ENCODE measurements around the gene SF3A2. TPM values are rescaled to one million over a fixed set of nuclear protein-coding genes. Genes with fewer than 3 reads are reported as not detected.
A peak's percentile ranks its signal among the peaks of the same experiment; 100 is the strongest.

The SF3A2 gene
- total and polyA plus RNA-seq, 2 donors (not counting 3 experiments of a cell fraction or from before 2014, with no cell fraction given): 21.5 to 164 TPM

DNA sequence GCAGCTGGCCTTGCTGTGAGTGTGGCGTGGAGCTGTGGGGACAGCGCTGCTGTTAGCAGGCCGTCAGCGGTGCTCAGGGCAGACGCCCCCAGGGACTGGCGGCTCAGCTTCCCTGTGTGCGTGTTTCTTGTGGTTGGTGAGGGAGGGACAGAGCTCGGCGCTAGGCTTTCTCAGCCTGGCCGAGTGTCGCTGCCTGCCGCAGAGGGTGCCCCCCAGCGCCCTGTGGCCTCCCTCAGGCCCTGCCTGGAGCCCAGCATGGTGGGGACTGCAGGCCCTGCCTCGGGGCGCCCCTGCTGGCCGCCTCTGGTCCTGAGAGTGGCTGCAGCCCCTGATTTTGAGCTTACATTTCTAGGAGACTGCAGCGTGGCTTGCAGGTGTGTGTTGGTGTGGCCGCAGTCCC, 37.4 kb upstream of the SF3A2 start:
- H3K4me2 ChIP-seq (ENCODE audit: insufficient read depth, low read length): no peak overlapping the region
- BruUV-seq (replicated peaks): no TSS peak
- TF ChIP-seq CTCF (IDR thresholded peaks at IDR 0.05; ENCODE audit: extremely low read depth in 1 of 2, insufficient read depth in 1 of 2, low read depth in 1 of 2, low read length in 2 of 2): peak; percentile 21 to 38
- no peak for TF ChIP-seq GATA2 (IDR thresholded peaks at IDR 0.05; ENCODE audit: insufficient read depth, insufficient read length, low read depth, low read length)
- TF ChIP-seq POLR2AphosphoS5 (IDR thresholded peaks at IDR 0.05; ENCODE audit: insufficient read depth, low read depth, low read length): no peak
- TF ChIP-seq EZH2 (IDR thresholded peaks at IDR 0.05; ENCODE audit: borderline replicate concordance, low read depth, low read length, severe bottlenecking): no peak
- TF ChIP-seq FOS (IDR thresholded peaks at IDR 0.05; ENCODE audit: borderline replicate concordance, insufficient read depth, low read length): no peak
- TF ChIP-seq, protein P1, sequence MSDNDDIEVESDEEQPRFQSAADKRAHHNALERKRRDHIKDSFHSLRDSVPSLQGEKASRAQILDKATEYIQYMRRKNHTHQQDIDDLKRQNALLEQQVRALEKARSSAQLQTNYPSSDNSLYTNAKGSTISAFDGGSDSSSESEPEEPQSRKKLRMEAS (IDR thresholded peaks at IDR 0.05; ENCODE audit: insufficient read depth, insufficient read length): no peak
- H4K20me1 ChIP-seq (replicated peaks; ENCODE audit: control insufficient read depth, extremely low read depth, insufficient read depth, low read length): no peaks in the 10 kb centered on the region
- no peaks in the 10 kb centered on the region for H3K9me1 ChIP-seq (replicated peaks; ENCODE audit: control insufficient read depth, extremely low read depth, insufficient read depth, low read length)
- H3K27me3 ChIP-seq (ENCODE audit: control insufficient read depth in 2 of 2, insufficient read depth in 2 of 2, low read length in 2 of 2): no peaks in the 10 kb centered on the region
- H3K79me2 ChIP-seq (ENCODE audit: control insufficient read depth, insufficient read depth, low read length): peaks cover 34% of the 10 kb centered on the region
- H3K9me3 ChIP-seq (replicated peaks; ENCODE audit: control insufficient read depth, insufficient read depth, low read length): no peaks in the 10 kb centered on the region
- H3K36me3 ChIP-seq (ENCODE audit: control insufficient read depth in 2 of 2, extremely low read depth in 1 of 2, insufficient read depth in 2 of 2, low read length in 2 of 2): peaks cover 2 to 33% of the 10 kb centered on the region in 2 experiments
- POLR2A ChIA-PET: interaction anchor here (0.6 kb wide), 1 partner anchor 205 kb away, joined by 3 read pairs; no protein-coding TSS in a partner anchor
- no peak overlapping the region for H2AFZ ChIP-seq (ENCODE audit: low read depth, low read length)
- dilution Hi-C loops (cut with MboI; ENCODE audit: extremely low pct_ligation_motif_present, low sequenced_read_pairs): no loop called here
- H3K9ac ChIP-seq (replicated peaks; ENCODE audit: extremely low read depth, insufficient read depth, low read length): no peak overlapping the region
- DNase-seq (ENCODE audit: low read depth, low spot score): no peak
- H3K4me3 ChIP-seq (replicated peaks in 1 of 3; ENCODE audit: insufficient read depth in 1 of 3, low read depth in 1 of 3, low read length in 3 of 3): no peak overlapping the region
- FAIRE-seq: no peak
- no peak overlapping the region for H3K27ac ChIP-seq (ENCODE audit: insufficient read depth, low read depth, low read length)
- intact Hi-C loops (cut with micrococcal nuclease): no loop called here
- CTCF ChIA-PET: interaction anchor here (0.8 to 1.4 kb wide), 5 partner anchors 9 to 47 kb away, joined by 3 to 13 read pairs (median 4); no protein-coding TSS in a partner anchor
- no peaks in the 10 kb centered on the region for H3K4me1 ChIP-seq (ENCODE audit: control insufficient read depth, extremely low read depth, insufficient read depth, low read length)

Measured in endothelial cell of umbilical vein (primary cell).